Activated CD4-positive, alpha-beta T cell treated with anti-CD3 and anti-CD28 coated beads, Interleukin-2, amount 10 ng/mL, durations not matched to agents 7 days and 5 days (primary cell): ENCODE results near the gene CDT1. TPM values are rescaled to one million over a fixed set of nuclear protein-coding genes. Genes with fewer than 3 reads are reported as not detected.

Experiments
- CTCF ChIA-PET: fragments of 350-600 bp; sonication (Branson Sonifier 250); formaldehyde crosslinking; loops from one replicate; lab custom pipeline; 2021; ENCODE audit warnings: antibody characterized with exemption; lab: Charles Lee
- POLR2A ChIA-PET: fragments of 350-600 bp; sonication (Branson Sonifier 250); formaldehyde crosslinking; loops from one replicate; lab custom pipeline; 2021; ENCODE audit warnings: antibody characterized with exemption; lab: Charles Lee
- DNase-seq: peaks from one replicate; pipeline ENCODE4 v3.0.0-alpha.2; 2020
- H3K27ac Mint-ChIP-seq: one replicate; pipeline ENCODE4 v1.8.0; 2021; ENCODE audit warnings: mild to moderate bottlenecking, moderate library complexity, mixed read lengths
- H3K27me3 Mint-ChIP-seq: one replicate; pipeline ENCODE4 v1.8.0; 2021; ENCODE audit warnings: mixed read lengths
- H3K36me3 Mint-ChIP-seq: one replicate; pipeline ENCODE4 v1.8.0; 2021; ENCODE audit warnings: low read depth, mixed read lengths
- H3K4me1 Mint-ChIP-seq: one replicate; pipeline ENCODE4 v1.8.0; 2021; ENCODE audit warnings: mixed read lengths
- H3K4me3 Mint-ChIP-seq: one replicate; pipeline ENCODE4 v1.8.0; 2021; ENCODE audit warnings: mild to moderate bottlenecking, moderate library complexity, mixed read lengths
- H3K9me3 Mint-ChIP-seq: one replicate; pipeline ENCODE4 v1.8.0; 2021; ENCODE audit warnings: mixed read lengths
- total RNA-seq, 2 experiments: library from RNA; stranded (reverse); gene quantifications; one replicate each; pipeline ENCODE4 v1.2.3, GENCODE V29; 2021

The CDT1 gene
- total RNA-seq, 2 experiments from 2014 or later = 113 to 119 TPM

- peaks cover 32% of the 10 kb centered on the region for H3K4me1 Mint-ChIP-seq
- peaks cover 6% of the 10 kb centered on the region for H3K36me3 Mint-ChIP-seq
- CTCF ChIA-PET = interaction anchor here (3.0 to 3.3 kb wide), 2 partner anchors 22 to 25 kb away, joined by 9 to 15 read pairs; partner anchors contain the start of gene PIEZO1
- no peaks in the 10 kb centered on the region for H3K9me3 Mint-ChIP-seq
- H3K27me3 Mint-ChIP-seq = no peaks in the 10 kb centered on the region
- H3K27ac Mint-ChIP-seq = no peak overlapping the region
- no peak for DNase-seq
- no peak overlapping the region for H3K4me3 Mint-ChIP-seq
- POLR2A ChIA-PET = no interaction called here
Observed at GRCh38 chr16:88761830-88762229, 41.8 kb upstream of the CDT1 start.

DNA sequence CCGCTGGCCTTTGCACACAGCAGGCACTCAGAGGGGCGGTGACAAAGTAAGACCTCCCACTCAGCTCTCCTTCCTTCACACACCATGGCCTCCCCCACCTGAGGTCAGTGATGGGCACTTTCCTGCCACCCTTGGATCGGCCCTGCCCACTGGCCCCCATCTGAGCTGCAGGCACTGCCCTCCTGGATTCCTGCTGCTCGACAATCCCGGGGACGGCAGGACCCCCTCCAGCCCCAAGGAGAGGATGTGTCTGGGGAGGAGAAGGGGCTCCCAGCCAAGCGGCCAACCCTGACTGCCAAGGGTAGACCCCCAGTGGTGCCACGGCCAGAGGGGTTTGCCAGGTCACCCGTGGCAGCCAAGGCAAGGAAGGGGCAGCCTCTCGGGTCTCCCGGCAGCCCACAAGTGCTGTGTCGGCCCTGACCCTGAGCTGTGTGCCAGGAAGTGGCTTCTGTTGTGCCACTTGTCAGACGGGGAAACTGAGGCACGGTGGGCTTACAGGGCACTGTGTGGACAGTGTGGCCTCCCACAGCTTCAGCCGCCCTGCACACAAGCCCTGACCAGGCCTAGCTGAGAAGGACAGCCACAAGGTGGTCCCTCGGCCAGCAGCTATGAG, 41.2 kb upstream of the CDT1 start:
- ChIA-PET CTCF (interaction anchor here (0.6 to 3.3 kb wide), 6 partner anchors 10 to 404 kb away, joined by 3 to 15 read pairs (median 4); partner anchors contain the start of gene PIEZO1), POLR2A (no interaction called here)
- peaks cover 6% of the 10 kb centered on the region for H3K36me3 Mint-ChIP-seq
- no peaks in the 10 kb centered on the region for H3K27me3 Mint-ChIP-seq
- H3K4me1 Mint-ChIP-seq = peaks cover 36% of the 10 kb centered on the region
- DNase-seq = no peak
- no peaks in the 10 kb centered on the region for H3K9me3 Mint-ChIP-seq
- no peak overlapping the region for H3K4me3 Mint-ChIP-seq
- H3K27ac Mint-ChIP-seq = no peak overlapping the region

GRCh38 chr16:88762941-88763340, 40.6 kb upstream of the CDT1 start:
- no peak overlapping the region for H3K4me3 Mint-ChIP-seq
- no peak for DNase-seq
- H3K27me3 Mint-ChIP-seq = no peaks in the 10 kb centered on the region
- no peaks in the 10 kb centered on the region for H3K9me3 Mint-ChIP-seq
- ChIA-PET POLR2A (no interaction called here), CTCF (interaction anchor here (1.0 to 3.3 kb wide), 4 partner anchors 9 to 404 kb away, joined by 3 to 15 read pairs (median 4); no protein-coding TSS in a partner anchor)
- H3K4me1 Mint-ChIP-seq = peaks cover 34% of the 10 kb centered on the region
- no peak overlapping the region for H3K27ac Mint-ChIP-seq
- H3K36me3 Mint-ChIP-seq = peaks cover 6% of the 10 kb centered on the region

DNA sequence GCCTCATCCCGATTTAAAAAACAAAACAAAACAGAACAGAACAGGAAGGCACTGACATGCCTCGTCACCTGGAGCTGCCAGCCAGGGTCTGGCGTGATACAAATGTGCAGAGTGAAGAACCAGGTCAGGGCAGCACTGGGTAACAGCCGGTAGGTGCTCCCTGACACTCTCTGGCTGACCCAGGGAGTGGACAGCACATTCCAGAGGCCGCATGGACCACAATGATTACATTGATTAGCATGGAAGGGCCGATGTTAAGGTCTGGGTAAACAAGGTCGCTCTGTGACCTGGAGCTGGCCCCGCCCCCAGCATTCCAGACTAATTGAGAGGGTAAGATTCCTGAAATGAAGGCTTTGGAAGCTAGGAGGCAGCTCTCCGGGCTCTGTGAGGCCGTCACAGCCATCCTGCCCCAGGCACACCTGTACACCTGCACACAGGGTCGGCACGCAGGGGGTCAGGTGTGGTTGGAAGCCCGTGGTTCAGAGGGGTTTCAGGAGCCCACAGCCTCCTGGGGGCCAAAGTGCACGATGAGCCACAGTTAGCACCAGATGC, 40.0 kb upstream of the CDT1 start:
- H3K27ac Mint-ChIP-seq = no peak overlapping the region
- no peaks in the 10 kb centered on the region for H3K27me3 Mint-ChIP-seq
- ChIA-PET CTCF (interaction anchor here (0.6 to 3.3 kb wide), 4 partner anchors 18 to 403 kb away, joined by 3 to 15 read pairs (median 4); no protein-coding TSS in a partner anchor), POLR2A (no interaction called here)
- H3K4me1 Mint-ChIP-seq = peaks cover 30% of the 10 kb centered on the region
- peaks cover 6% of the 10 kb centered on the region for H3K36me3 Mint-ChIP-seq
- DNase-seq = no peak
- H3K9me3 Mint-ChIP-seq = no peaks in the 10 kb centered on the region
- H3K4me3 Mint-ChIP-seq = no peak overlapping the region

DNA sequence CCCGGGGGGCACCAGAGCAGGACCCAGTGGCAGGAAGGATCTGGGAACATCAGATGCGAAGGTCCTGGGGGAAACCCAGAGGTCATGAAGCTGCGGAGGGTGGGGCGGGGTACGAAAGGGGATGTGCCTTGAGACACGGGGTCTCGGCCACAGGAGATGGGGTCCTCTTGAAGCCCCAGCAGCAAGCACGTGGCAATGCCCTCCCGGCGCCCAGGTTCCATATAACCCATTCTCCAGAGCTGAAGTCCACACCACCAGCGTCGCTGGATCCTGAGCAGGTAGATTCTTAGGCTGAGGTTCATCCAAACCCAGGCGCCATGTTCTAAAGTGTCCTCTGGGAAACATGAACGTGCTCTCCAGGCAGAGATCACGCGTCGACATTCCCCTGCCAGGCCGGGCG, 39.5 kb upstream of the CDT1 start:
- H3K9me3 Mint-ChIP-seq = no peaks in the 10 kb centered on the region
- ChIA-PET CTCF (interaction anchor here (1.8 to 3.3 kb wide), 2 partner anchors 18 to 27 kb away, joined by 4 to 15 read pairs; no protein-coding TSS in a partner anchor), POLR2A (no interaction called here)
- peaks cover 27% of the 10 kb centered on the region for H3K4me1 Mint-ChIP-seq
- no peak overlapping the region for H3K4me3 Mint-ChIP-seq
- H3K36me3 Mint-ChIP-seq = peaks cover 6% of the 10 kb centered on the region
- no peaks in the 10 kb centered on the region for H3K27me3 Mint-ChIP-seq
- H3K27ac Mint-ChIP-seq = no peak overlapping the region
- DNase-seq = no peak

DNA sequence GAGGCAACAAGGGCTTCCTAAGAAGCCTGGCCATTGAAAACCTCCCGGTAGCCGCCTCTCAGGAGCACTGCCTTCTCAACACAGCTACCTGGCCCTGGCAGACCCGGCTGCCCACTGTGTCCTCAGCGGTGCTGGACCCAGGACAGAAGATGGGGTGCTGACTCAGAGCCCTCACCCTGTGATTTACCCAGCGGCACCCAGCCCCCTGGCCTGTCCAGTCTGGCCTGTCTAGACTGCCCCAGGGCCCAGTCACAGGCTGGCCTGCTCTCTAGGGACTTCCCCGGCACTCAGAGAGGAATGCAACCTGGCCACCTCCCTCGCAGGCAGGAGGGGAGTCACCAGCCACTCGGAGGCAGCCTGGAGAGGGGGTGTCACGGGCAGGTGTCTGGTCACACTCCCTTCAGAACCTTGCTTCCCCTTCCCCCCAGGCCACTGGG, 38.7 kb upstream of the CDT1 start:
- POLR2A ChIA-PET = no interaction called here
- CTCF ChIA-PET = interaction anchor here (0.8 to 3.3 kb wide), 5 partner anchors 9 to 327 kb away, joined by 3 to 15 read pairs (median 4); no protein-coding TSS in a partner anchor
- DNase-seq = no peak
- H3K9me3 Mint-ChIP-seq = no peaks in the 10 kb centered on the region
- H3K4me3 Mint-ChIP-seq = no peak overlapping the region
- H3K27ac Mint-ChIP-seq = no peak overlapping the region
- no peaks in the 10 kb centered on the region for H3K27me3 Mint-ChIP-seq
- H3K4me1 Mint-ChIP-seq = peaks cover 24% of the 10 kb centered on the region
- H3K36me3 Mint-ChIP-seq = peaks cover 6% of the 10 kb centered on the region

DNA sequence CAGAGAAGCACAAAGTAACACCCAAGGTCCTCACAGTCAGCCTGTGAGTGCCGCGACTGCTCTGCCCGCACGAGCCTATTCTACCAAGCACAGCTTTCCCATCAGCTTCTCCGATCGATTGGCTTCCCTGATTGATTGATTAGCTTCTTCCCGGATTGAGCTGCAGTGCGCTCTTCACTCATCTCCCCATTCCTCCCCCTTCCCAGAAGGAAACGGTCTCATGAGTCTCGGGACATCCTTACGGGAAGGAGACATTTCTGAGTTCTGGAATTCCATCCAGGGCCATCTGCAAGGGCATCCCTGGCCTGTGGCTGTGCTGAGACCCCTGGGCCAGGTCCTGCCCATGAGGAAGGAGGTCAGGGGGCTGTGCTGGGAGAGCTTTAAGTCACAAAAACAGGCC, 36.6 kb upstream of the CDT1 start:
- Mint-ChIP-seq H3K4me3 (no peak overlapping the region), H3K4me1 (peaks cover 26% of the 10 kb centered on the region), H3K9me3 (no peaks in the 10 kb centered on the region), H3K27ac (peak overlapping the region; percentile 76), H3K27me3 (no peaks in the 10 kb centered on the region), H3K36me3 (peaks cover 6% of the 10 kb centered on the region)
- ChIA-PET CTCF (interaction anchor here (1.5 to 2.4 kb wide), 6 partner anchors 8 to 103 kb away, joined by 3 to 7 read pairs (median 4); no protein-coding TSS in a partner anchor), POLR2A (no interaction called here)
- DNase-seq = no peak

- H3K27ac Mint-ChIP-seq = peak overlapping the region; percentile 76
- CTCF ChIA-PET = interaction anchor here (1.5 to 2.4 kb wide), 6 partner anchors 9 to 104 kb away, joined by 3 to 7 read pairs (median 4); no protein-coding TSS in a partner anchor
- H3K9me3 Mint-ChIP-seq = no peaks in the 10 kb centered on the region
- H3K36me3 Mint-ChIP-seq = peaks cover 6% of the 10 kb centered on the region
- no peak for DNase-seq
- H3K27me3 Mint-ChIP-seq = no peaks in the 10 kb centered on the region
- no peak overlapping the region for H3K4me3 Mint-ChIP-seq
- peaks cover 26% of the 10 kb centered on the region for H3K4me1 Mint-ChIP-seq
- POLR2A ChIA-PET = no interaction called here
Observed at GRCh38 chr16:88767546-88768070, 36.0 kb upstream of the CDT1 start.

GRCh38 chr16:88768071-88768783, 35.4 kb upstream of the CDT1 start:
- no peak for DNase-seq
- H3K4me3 Mint-ChIP-seq = no peak overlapping the region
- CTCF ChIA-PET = interaction anchor here (1.6 to 1.8 kb wide), 3 partner anchors 9 to 31 kb away, joined by 3 to 5 read pairs (median 5); no protein-coding TSS in a partner anchor
- H3K9me3 Mint-ChIP-seq = no peaks in the 10 kb centered on the region
- H3K27me3 Mint-ChIP-seq = no peaks in the 10 kb centered on the region
- H3K4me1 Mint-ChIP-seq = peaks cover 26% of the 10 kb centered on the region
- peaks cover 6% of the 10 kb centered on the region for H3K36me3 Mint-ChIP-seq
- POLR2A ChIA-PET = no interaction called here
- H3K27ac Mint-ChIP-seq = no peak overlapping the region

DNA sequence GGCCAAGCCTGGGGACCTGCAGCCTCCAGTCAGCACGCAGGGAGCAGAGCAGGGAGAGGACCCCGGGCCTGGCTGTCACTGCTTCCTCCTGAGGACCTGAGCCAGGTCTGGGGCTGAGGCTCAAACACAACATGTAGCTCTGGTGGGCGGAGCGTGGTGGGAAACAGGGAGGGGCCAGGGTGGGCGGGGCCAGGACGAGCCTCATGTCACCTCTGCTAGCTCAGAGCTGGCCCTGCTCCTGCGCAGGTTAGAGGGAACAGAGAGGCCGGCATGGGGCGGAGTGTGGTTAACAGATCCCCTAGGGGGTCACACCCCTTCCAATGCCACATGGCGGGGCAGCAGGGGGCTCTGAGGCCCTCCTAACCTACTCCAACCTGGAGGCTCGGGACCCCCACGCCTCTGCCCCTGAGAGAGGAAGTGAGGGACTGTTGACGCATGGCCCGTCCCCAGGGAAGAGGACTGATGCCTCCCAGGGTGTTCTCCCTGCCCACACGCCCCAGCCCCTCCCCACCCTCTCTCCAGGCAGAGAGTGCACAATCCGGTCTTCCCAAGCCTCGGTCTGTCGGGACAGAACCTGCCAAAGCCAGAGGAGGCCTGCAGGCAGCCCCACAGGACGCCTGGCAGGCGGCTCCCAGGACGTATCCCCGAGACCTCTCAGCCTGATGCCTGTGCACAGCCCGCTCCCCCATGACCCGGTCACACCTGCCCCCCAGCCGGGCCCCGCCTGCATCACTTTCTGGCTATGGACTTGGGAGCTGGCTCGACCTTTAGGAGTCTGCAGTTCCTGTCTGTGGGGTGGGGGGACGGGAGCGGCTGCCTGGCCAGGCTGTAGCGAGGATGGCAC, 33.8 kb upstream of the CDT1 start:
- no peak overlapping the region for H3K4me3 Mint-ChIP-seq
- CTCF ChIA-PET = interaction anchor here (0.6 to 1.2 kb wide), 3 partner anchors 10 to 33 kb away, joined by 3 read pairs; no protein-coding TSS in a partner anchor
- DNase-seq = peak; percentile 45
- H3K36me3 Mint-ChIP-seq = peaks cover 2% of the 10 kb centered on the region
- no peaks in the 10 kb centered on the region for H3K9me3 Mint-ChIP-seq
- peaks cover 27% of the 10 kb centered on the region for H3K4me1 Mint-ChIP-seq
- H3K27ac Mint-ChIP-seq = no peak overlapping the region
- no peaks in the 10 kb centered on the region for H3K27me3 Mint-ChIP-seq
- POLR2A ChIA-PET = no interaction called here

GRCh38 chr16:88770461-88771293, 32.9 kb upstream of the CDT1 start:
- Mint-ChIP-seq H3K27ac (peak overlapping the region; percentile 38), H3K27me3 (no peaks in the 10 kb centered on the region), H3K4me1 (peaks cover 30% of the 10 kb centered on the region), H3K36me3 (peaks cover 2% of the 10 kb centered on the region), H3K4me3 (no peak overlapping the region), H3K9me3 (no peaks in the 10 kb centered on the region)
- ChIA-PET CTCF (interaction anchor here (1.1 kb wide), 2 partner anchors 11 to 33 kb away, joined by 3 read pairs; no protein-coding TSS in a partner anchor), POLR2A (no interaction called here)
- no peak for DNase-seq
